ENCODE measurements around the gene RAB7B.
"Not testable (repeated sequence)": the region's sequence is repeated elsewhere in the genome, so short reads cannot be mapped to it uniquely, and the experiment has no call there.

Gene RAB7B, protein sequence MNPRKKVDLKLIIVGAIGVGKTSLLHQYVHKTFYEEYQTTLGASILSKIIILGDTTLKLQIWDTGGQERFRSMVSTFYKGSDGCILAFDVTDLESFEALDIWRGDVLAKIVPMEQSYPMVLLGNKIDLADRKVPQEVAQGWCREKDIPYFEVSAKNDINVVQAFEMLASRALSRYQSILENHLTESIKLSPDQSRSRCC

DNA sequence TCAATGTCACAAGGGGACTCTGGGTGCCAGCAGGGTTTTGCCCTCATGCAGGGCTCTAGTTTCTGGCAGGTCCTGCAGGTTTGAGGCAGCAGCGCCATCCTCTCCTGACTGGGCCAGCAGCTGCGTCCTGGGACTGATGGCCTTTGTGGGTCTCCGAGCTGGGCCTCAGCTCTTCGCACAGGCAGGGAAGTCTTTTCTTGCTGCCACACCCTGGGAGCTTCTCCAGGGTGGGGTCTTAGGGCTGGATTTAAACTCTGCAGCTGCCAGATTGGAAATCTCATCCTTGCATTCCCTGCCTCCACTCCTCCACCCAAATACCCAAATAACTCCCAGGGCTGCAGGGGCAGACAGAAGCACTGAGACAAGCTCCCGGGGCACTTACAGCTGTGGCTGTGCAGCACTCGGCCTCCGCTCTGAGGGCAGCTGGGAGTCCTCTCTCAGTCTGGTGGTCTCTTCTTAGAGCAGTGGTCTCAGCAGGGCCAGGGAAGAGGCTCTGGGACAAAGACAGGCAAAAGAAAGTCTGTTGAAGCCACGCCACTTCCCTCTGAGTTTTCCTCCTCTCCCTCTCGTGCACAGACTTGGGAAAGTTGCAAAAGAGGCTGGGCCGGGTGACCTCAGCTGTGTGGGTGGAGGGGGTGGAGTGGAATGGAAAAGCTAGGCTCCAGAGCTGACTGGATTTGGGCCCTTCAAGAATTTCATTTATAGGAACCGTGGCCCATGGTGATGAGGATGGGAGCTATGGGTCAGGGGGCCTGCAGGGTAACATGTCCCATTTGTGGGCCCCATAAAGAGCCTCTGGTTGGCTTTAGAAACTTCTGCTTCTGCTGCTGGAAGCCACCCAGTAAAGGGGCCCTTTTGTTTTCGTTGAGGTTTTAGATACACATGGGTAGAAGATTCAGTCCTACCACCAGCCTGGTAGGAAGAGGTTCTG is at the start of gene RAB7B:
Gene RAB7B, minus strand, starts transcription at position 525 of the 931 bp plus-strand sequence. CDS start 9,260 bp downstream, outside the sequence.
- DNase-seq: peak; percentile 65 to 71

DNA sequence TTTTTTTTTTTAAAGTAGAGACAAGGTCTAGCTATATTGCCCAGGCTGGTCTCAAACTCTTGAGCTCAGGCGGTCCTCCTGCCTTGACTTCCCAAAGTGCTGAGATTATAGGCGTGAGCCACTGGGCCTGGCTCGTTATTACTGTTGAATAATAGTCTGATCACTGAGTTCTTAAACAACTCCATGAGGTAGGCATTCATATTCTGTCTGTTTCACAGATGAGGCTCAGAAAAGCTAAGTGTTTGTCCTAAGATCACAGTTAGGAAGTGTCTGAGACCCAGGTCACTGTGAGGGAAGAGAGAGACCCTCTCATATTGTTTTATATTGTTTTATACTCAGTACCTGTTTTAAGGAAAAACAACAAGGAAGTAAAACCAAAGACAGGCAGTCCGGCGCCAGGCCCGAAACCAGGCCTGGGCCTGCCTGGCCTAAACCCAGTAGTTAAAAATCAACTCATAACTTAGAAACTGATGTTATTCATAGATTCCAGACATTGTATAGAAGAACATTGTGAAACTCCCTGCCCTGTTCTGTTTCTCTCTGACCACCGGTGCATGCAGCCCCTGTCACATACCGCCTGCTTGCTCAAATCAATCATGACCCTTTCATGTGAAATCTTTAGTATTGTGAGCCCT is 49.2 kb upstream of the RAB7B start:
- not testable (repeated sequence) for DNase-seq

DNA sequence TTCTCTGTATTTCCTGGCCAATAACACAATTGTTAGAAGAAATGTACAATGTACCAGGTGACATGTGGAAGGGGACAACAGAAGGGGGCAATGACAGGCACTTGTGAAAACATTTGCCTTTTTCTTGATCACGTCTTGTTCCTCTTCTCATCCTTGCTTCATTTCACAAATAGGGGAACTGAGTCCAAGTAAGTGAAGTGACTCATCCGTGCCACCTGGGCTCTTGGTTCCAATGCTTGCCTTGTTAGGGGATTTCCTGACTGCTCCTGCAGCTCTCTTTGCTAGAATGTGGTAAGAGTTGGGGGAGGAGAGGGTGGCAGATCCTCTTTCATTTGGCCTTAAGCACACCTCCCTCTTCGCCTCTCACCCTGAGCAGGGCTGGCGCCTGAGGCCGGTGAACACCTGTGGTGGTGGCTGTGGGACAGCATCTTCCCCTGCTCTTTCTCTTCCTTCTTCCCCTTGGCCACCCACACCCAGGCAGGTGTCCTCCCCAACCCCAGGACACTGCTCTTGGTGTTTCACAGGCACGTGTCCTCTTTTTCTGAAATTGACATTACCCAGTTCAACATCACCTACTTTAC is 47.5 kb upstream of the RAB7B start:
- peak; percentile 87 to 88 for DNase-seq

DNA sequence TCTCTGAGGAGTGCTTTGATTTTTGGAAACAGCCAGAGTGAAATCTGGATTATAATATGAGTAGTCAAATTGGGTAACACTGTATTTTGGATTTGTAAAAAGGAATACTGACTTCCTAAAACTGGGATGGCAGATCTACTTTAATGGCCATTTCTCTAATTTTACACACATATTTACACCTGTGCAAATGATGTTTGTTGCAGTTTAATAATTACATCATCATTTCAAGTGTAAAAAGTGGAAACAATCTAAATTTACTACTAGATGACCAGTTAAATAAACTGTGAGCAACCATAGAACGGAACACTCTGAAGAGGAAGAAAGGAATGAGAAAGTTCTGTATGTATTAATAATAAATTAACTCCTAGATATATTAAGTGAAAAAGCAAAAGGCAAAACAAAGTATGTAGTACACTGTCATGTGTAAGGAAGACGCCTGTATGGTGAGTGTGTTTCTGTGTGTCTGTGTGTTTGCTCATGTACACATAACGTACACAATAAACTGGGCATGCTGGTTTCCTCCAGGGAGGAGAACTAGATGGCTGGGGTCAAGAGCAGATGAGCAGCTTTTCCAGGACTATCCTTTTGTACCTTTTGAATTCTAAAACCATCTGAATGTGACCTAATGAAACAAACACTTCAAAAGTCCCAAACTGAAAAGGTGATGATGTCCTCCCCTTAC is 46.9 kb upstream of the RAB7B start:
- no peak for DNase-seq

DNA sequence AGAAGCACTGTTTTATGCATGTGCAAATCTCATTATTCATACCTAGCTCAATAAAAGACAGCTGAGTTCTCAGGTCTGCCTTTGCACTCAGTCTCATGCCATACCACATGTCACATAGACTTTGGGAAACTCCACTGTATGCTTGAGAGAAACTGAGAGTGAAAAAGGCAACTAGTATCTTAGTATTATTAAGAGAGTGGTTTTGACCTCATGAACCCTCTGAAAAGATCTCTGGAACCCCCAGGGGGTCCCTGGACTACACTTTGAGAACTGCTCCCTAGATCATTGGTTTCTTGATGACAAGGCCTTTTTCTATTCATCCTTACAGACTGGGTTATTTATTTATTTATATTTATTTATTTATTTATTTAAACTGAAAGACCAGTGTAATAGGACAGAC is 46.1 kb upstream of the RAB7B start:
- no peak for DNase-seq

DNA sequence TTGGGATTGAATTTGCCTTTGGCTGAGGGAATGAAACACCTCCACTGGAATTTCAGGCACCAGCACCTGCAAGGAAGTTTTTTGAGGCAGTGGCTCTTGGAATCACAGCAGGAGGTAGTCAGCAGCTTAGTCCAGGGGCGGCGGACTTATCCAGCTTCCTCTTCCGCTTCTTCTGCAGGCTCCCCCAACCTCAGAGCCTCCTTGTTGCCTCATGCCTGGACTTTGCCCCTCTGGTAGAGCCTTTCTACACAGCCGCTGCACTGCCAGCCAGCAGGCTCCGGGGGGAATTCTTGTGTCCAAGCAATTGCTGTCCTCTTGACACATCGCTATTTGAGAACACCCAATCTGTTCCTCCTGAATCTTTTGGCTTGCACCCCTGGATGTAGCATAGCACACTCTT is 45.4 kb upstream of the RAB7B start:
- DNase-seq: no peak

DNA sequence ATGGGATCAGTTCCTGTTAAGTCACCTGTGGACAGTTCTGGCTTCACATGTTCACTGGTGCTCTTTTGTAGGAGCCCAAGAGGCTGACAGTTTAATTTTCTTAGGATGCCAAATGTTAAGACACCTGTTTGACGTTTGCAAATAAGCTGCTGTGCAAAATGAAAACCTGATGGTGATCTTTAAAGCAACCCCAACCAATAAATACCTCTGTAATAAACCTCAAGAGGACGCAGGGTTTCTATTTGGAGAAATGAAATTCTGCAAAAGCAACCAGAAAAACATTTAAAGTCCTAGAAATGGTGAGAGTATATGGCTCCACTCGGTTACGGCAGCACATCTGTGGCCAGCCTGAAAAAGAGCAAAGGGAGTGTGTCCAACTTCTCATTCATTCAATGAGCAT is 44.1 kb upstream of the RAB7B start:
- DNase-seq: no peak

DNA sequence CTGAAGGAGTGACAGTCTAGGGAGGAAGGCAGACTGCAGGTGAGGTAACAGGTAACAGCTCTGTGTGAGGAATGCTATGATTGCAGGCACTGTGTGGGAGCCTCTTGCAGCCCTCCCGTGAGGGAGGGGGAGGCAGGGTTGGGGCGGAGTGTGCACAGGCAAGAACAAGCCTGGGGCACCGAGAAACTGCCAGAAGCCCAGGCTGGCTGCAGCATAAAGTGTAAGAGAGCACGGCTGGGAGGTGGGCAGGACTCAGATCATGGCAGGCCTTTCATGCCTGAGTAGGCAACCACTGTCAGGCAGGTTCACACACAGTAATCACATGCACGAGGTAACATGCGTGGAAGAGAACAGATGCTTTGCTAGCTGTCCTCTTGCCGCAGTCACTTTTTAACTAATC is 38.4 kb upstream of the RAB7B start:
- no peak for DNase-seq

DNA sequence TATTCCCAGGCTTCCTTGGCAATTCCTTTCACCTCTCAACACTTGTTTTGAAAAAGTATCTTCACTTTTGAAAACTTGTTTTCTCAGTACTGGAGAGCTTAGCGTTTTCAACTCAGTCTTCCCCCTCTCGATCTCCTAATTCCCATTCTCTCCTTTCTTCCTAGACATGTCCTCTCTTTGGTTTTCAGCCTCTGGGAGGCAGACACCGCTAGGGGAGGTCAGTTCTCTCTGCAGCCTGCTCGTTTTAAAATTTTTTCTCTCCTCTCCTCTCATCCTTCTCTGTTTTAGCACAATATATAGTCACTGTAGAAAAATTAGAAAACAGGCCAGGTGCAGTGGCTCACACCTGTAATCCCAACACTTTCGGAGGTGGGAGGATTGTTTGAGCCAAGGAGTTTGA is 37.1 kb upstream of the RAB7B start:
- DNase-seq: no peak

DNA sequence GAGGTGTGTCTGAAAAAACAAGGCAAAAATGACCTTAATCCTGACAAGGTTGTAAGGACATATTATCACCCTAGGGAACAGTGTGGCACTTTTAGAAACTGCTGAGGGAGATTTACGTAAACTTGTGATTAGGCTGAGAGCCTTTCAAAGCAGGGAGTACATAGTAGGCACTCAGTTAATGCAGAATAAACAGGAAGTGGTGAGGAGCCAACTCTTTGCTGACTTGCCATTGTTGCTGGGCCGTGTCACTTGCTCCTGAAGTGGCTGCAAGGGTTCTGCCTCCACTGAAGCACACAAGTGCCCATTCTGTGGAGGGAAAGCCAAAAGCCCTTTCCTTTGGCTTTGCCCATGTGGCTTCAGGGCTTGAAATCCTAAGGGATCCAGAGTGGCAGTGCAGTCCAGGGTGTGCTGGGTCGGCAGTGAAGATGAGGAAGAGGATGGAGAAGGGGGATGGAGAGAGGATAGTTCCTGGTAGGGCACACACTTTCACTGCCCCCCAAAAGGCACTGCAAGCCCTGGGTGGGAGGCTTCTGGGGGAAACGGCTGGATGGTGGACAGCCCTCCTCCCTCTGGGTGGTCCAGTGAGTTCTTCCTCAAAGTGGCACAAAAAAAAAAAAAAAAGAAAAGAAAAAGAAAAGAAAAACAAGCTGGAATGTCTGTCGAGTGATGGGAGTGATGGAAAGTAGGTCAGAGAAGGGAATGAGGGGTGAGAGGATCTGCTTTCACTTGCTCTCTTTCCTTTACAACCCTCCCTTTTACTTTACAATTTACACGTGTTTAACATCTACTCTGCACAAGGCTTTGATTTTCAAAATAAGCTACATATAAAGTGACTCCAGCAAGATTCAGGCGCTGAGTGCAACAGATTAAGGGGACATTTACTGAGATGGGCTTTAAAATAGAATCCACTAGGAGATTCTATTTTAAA is 36.1 kb upstream of the RAB7B start:
- DNase-seq: no peak

DNA sequence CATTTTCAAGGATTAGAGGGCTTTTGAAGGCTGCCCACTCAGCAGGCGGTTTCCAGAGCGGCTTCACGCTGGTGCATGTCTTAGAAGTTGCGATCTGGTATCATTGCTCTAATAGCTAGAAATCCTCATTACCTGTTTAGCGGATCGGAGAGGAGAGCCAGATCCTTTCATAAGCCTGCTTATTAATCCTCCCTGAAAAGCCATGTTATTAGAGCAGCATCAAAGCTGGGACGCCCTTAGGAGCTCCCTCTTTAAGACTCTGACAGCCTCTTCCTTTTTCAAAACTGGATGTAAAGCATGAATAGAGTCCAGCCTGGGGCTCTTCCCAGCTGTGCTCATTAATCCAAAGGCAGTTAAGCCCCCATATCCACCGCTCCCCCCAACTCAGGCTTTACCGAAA is 34.4 kb upstream of the RAB7B start:
- DNase-seq: no peak

DNA sequence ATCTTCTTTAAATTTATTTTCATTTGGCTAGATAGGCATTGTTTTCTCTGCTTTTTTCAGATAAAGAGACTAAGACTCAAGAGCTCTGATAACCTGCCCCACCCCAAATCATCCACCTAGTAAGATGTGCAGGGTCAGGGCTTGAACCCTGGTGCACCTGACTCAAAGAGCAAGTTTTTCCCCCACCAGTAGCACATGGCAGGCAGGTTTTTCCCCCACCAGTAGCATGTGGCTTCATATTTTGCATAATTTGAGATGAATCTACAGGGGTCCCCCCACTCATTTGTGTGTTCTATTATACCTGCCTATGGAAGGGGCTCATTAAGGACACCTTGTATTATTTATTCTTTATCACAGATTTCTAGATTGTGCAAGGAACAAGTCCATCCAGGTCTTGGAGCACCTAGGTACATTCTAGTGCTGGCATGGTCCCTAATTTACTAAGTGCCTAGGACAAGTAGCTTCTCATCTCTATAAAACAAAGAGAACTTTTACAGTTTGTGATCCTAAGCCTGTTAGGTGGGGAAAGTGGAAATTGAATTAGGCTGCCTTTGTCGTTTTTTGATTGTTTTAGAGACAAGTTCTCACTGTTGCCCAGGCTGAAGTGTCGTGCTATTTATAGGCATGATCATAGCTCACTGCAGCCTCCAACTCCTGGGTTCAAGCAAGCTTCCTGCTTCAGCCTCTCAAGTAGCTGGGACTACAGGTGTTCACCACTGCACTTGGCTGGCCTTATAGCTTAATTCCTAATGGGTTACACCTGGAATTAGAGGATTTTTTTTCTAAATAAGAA is 33.7 kb upstream of the RAB7B start:
- DNase-seq: no peak

DNA sequence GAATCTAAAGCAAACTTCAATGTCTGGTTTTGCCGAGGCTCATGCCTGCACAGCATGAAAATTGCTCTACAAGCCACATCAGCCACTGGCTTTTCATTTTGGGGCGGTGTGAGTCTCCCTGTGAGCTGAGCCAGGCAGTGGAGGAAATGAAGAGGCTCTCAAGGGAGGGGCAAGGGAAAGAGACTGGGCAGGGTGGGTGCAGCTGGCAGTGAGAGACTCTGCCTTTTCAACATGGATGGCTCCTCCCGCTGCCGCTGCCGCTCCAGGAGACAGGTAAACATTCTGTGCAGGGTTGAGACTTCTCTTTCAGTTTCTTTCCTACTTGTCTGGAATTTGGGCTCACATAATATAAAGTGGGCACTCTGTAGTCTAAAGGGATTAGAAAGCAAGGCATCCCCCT is 31.8 kb upstream of the RAB7B start:
- DNase-seq: peak in 1 of 2 experiments; percentile 21

DNA sequence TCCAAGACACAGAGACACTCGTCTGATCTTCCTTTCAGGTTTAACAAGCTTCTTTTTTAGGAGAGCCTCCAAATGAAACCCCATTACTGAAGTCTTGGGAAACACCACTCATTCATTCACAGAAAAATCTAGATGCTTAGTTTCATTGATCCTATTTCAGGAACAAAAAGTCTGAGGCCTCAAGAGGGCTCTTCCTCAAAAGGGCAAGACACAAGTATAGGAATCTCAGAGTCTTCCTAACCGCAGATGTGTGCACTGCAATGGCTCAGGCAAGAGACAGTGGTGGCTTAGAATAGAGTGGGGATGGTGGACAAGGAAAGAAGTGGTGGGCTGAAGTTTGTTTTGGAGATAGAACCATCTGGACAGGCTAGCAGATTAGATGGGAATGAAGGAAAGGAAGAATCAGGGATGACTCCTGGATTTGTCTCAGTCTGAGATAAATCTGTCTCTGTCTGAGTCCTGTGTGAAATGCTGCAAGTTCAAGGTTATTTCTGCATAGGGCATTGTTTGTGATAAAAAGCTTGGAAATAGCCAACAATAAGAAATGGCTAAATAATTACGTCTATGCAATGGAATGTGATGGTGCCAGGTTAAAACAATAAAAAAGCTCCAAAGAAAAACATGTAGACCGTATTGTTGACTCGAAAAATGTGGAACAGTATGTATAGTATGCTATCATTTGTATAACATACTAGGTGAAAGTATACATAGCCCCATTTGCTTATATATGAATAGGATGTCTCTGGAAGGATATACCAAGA is 29.4 kb upstream of the RAB7B start:
- DNase-seq: peak in 1 of 2 experiments; percentile 12

DNA sequence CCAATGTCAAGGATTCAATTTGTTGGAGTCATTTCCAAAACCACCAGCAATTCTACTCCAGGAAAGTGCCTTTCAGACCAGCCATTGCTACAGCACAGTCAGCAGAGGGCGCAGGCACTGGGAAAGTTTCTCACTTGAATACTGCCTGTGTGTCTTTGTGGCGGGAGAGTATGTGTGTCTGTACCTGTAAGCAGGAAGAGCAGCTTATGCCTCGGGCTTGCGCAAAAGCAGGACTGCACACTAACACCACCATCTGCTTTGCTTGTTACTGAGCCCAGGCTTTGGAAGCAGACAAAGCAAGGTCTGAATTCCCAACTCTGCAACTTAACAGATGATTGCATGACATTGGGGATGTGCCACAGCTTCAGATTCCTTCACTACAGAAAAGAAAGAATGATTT is 27.5 kb upstream of the RAB7B start:
- DNase-seq: peak; percentile 81 to 84

DNA sequence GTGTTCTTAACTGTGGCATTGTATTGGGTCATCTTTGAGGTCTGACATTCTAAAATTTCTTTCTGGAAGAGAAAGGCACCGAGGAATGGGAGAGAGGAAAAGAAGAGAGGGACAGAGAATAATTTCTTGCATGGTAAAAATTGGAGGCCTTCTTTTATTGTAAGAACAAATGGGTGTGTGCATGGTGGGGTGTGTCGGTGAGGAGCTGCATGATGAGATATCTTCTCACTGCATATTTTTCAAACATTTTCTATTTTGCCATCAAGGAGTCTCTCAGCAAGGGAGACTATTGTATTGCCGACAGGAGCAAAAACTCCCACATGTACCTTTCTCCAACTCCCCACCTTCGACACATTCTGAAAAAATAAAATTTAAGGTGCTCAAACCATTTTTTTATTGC is 27.0 kb upstream of the RAB7B start:
- DNase-seq: no peak

DNA sequence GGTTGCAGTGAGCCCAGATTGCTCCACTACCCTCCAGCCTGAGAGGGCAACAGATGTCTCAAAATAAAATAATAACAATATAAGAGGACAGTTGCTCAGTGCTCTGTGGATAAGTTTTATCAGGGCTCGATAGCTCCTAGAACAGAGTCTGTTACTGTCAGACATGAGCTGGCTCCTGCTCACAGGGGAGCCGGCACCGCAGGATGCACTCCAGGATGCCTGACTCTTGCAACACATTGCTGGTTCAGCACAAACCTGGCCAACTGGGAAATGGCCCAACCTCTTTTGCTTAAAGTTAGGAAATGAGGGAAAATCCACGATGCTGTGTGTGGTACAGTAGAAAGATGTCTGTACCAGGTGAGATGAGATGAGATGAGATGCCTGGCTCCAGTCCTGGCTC is 26.3 kb upstream of the RAB7B start:
- no peak for DNase-seq

DNA sequence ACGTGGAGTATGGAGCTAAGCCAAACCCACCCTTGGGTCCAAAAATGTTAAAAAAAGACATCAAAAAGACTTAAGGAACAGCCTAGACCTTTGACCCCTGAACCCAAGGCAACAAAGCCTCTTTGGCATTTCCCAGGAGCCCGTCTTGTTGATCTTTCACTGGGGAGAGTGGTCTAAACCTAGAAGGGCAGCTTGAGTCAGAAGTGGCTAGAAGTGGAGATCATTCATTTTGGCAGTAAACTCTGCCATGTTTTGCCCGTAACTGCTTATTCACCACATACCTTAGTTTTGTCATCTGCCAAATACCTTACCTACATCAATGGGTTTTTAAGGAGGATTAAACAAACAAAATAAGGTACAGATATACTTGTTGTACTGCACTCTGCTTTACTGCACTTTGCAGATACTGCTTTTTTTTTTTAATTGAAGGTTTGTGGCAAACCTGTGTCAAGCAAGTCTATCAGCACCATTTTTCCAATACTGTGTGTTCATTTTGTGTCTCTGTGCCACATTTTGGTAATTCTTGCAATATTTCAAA is 22.2 kb upstream of the RAB7B start:
- no peak for DNase-seq

DNA sequence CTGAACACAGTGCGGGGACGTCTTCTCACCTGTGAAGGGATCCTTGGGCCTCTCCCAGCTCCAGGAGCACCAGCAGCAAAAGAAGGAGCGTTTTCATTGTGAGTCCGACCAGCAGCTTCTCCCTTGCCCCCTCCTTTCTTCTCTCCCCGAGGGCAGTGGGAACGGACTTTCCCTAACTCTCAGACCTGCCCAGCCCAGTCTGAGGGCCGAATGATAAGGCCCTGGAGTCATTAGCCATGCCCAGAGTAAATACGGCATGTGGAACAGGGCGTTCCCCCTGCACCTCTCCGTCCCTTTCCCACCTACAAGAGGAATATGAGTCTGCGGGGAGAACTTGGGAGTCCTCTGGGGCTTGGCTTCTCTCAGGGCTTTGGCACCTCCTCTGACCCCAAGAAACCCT is 20.5 kb upstream of the RAB7B start, which contains the start of gene CTSE:
Gene CTSE, minus strand, starts transcription at position 201 of the 400 bp plus-strand sequence. Its CDS starts 104 bp downstream, at position 97.
- DNase-seq: no peak

DNA sequence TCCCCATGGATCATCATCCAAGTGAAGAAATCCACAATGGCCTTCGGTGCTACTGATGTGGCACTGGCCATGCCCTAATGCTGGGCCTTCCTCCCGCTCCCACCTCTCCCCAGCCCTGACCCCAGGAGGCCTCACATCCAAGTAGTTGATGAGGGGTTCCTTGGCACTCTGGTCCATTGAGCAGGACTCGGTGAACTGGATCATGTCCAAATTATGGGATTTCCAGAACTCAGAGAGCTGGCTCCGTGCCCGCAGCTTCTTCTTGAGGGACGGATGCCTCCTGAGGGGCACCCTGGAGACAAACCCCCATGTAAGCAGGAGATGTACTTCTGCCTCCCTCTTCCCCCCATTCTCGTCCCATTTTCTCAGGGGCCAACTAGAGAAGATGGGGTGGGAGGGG is 19.6 kb upstream of the RAB7B start:
- DNase-seq: no peak

All from AML-193 (cell line).